Glomerular endothelial cell (primary cell): ENCODE measurements around the gene SLC5A6. TPM values are rescaled to one million over a fixed set of nuclear protein-coding genes. Genes with fewer than 3 reads are reported as not detected.
"Not testable (repeated sequence)": the region's sequence is repeated elsewhere in the genome, so short reads cannot be mapped to it uniquely, and the experiment has no call there.

ENCODE experiments used
- DNase-seq: peaks from one replicate; pipeline ENCODE4 v3.0.0-alpha.2; 2011; ENCODE audit warnings: low read depth, low spot score; ENCODE audit errors: extremely low read depth
- total RNA-seq: library from RNA; depleted of rRNA; stranded (reverse); fragments of >200 nt; gene quantifications from 2 replicates; pipeline ENCODE4 v1.2.3, GENCODE V29; 2015

Gene SLC5A6
- total RNA-seq, 1 donor from 2014 or later, result 24.6 TPM

DNA sequence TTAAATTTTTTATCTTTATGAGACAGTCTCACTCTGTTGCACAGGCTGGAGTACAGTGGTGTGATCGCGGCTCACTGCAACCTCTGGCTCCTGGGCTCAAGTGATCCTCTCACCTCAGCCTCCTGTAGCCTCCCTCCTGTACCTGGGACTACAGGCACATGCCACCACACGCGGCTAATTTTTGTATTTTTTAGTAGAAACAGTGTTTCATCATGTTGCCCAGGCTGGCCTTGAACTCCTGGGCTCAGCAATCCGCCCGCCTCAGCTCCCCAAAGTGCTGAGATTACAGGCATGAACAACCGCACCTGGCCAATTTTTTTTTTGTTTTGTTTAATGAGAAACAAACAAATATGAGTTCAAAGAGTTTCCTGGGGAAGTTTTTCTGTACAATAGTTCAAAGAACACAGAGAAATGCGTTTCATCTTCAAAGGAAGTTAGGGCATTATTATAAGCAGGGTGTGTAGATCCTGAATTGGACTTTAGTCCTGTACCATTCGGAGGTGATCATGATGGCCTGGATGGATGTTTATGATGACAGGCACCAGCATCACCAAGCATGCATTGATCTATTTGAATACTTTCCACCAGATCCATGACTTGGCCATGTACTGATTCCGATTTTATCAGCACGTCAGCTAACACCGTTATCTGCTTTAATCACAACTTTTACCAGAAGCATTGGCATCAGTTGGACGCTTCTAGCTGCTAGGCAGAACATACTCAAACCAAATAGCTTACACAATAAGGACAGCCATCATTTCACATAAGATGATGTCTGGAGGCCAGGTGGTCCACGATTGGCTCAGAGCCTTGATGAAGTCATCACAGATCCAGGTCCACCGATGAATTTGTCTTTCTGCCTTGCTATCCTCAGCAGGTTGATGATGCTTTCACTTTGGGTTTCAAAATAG lies 34.4 kb downstream of the SLC5A6 start:
- no peak for DNase-seq

DNA sequence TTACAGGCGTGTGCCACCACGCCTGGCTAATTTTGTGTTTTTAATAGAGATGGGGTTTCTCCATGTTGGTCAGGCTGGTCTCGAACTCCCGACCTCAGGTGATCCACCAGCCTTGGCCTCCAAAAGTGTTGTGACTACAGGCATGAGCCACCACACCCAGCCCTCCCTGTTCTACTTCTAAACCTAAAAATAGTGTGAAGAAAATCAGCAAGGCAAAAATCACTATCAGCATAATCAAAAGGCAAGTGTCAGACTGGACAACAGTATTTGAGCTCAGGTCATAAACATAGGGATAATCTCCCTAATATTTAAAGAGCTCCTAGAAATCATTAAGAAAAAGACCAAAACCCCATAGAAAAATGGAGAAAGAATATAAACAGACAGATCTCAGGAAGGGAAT lies 36.3 kb downstream of the SLC5A6 start:
- not testable (repeated sequence) for DNase-seq

DNA sequence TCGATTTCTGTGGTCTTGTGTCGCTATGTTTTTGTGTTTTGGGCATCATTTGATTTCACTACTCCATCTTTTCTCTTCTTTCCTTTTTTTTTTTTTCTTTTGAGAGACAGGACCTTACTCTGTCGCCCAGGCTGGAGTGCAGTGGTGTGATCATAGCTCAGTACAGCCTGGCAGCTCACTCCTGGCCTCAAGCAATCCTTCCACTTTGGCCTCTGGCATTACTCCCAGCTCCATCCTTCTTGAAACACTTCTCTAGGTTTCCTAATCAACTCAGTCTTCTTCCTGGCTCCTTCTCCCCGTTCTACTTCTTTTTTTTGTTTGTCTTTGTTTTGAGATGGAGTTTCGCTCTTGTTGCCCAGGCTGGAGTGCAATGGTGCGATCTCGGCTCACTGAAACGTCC lies 36.7 kb downstream of the SLC5A6 start:
- no peak for DNase-seq

DNA sequence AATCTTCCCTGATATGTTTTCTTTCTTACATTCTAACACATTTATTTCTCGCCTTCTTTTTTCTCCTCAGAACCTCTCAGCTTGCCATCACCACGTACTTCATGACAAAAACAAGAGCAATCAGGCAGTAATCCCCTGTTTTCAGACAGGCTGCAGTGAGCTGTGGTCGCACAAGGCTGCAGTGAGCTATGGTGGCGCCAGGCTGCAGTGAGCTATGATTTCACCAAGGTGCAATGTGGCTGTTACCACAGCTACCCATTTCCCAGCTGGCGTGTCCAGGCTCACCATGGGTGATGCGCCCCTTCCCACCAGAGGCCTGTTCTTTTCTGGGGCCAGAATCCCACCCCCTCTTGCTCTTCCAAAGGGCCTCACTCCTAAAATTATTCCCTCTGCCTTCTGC lies 37.4 kb downstream of the SLC5A6 start:
- no peak for DNase-seq

DNA sequence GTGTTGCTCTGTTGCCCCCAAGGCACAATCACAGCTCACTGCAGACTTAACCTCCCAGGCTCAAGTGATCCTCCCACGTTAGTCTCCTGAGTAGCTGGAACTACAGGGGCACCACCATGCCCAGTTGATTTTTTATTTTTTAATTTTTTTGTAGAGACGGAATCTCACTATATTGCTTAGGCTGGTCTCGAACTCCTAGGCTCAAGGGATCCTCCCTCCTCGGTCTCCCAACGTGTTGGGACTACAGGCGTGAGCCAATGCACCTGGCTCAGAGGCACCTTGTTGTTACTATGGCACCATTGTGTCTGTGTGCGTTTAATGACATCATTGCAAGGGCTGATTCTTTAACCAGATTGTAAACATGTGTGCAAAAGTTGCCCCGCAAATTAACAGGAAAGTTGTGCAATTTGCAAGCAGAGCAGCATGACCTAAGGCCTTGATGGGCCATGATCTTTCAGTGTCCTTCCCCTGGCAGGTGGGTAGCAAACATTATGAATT lies 40.7 kb downstream of the SLC5A6 start:
- DNase-seq, result no peak

DNA sequence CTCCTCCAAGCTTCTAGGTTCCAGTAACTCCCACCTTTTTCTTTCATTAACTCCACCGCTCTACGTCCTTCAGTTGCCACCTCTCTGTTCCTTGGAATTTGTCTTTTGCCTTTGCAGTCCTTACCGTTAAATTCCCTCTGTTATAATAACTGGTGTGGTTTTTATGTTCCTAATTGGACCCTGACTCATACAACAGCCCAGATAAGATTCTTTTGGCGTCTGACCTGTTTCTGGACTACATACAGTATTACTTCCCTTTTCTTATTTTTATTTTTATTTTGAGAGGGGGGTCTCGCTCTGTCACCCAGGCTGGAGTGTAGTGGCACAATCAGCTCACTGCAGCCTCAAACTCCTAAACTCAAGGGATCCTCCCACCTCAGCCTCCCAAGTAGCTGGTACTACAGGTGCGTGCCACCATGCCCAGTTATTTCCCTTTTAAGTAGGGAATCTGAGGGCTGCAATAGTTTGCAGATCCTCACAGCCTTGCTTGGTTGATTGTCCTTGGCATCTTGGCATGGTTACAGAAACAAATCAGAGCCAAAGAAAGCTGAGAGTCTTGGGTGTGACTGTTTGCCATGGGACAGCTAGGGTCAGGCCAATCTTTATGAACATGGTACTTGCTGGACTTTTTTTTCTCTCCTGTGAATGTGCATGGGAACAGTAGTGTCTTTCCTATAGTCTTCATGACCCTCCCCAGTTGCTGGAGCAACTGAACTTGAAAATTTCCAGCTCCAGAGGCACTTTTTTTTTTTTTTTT lies 41.3 kb downstream of the SLC5A6 start:
- no peak for DNase-seq

DNA sequence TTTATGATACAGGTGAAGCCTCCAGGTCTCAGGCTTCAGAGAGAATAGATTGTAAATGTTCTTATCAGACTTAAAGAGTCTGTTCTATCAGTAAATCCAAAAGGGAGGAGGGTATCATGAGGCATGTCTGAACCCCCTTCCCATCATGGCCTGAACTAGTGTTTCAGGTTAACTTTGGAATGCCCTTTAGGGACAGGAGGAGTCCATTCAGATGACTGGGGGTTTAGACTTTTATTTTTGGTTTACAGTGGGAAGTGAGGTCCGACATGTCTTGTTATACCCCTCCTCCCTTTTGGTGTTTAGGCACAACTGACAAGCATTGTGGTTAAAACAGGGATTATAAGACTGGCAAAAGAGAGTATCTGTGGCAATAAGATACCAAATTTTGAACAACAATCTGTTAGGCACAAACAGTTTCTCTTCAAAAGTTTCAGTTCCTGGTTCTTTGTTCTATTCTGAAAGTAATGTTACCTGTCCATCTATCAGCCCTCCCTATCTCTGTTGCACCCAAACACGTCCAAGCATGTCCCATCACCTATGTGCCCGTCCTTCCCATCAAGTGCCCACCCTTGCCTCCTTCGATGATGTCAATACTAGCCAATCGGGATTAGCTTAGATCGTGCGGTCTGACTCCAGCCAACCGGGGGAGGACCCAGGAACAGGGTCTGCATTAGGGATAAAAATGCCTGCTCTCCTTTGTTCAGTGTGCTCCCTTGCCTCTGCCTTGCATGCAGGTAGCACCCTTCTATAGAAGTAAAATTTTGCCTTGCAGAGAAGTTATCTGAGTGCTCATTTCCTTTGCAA lies 46.9 kb downstream of the SLC5A6 start:
- no peak for DNase-seq

DNA sequence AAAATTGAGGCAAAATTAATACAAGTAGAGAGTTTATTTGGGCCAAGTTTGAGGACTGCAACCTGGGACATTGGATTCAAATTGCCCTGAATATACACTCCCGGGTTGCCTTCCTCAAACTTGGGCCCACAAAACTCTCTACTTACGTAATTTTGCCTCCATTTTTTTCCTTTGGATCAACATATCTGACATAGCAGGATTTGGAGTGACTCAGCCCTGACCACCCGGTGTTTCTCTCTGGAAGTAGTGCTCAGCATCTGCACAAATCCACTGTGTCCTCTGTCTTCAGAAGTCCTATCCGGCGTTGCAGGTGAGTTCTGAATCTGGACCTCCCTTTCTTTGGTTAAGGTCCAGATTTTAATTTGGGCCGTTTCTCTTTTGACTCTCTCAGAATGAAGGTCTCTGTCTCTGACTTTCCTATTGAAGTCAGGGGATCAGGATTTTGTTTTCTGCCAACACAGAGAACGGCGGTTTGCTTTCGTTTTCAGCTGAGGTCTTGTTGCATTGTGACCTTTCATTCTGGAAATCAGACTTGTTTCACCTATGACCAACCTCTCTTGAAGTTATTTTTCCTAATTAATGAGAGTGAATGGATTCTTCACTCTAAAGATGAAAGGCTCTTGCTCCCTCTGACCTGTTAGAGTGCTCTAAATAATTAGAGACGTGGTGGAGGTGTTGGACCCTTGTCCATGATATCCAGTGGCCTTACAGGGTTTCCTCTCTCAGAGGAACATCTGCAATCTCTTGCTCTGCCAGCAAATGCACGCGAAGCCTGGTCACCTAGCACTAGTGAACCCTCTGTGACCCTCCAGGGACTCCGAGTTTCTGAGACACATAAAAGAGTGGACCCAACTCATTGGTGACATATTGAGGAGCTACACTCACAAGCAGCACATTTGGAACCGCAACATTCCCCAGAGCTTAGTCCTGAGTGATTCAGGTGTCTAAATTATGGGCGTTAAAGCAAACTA lies 49.6 kb downstream of the SLC5A6 start:
- no peak for DNase-seq

DNA sequence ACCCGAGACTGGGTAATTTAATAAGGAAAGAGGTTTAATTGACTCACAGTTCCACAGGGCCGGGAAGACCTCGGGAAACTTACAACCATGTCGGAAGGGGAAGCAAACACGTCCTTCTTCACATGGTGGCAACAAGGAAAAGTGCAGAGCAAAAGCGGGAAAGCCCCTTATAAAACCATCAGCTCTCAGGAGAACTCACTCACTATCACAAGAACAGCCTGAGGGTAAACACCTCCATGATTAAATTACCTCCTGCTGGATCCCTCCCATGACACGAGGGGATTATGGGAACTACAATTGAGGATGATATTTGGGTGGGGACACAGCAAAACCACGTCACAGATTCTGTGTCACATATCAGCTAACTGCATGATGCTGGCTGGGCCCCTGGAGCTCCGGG lies 51.9 kb downstream of the SLC5A6 start:
- no peak for DNase-seq

DNA sequence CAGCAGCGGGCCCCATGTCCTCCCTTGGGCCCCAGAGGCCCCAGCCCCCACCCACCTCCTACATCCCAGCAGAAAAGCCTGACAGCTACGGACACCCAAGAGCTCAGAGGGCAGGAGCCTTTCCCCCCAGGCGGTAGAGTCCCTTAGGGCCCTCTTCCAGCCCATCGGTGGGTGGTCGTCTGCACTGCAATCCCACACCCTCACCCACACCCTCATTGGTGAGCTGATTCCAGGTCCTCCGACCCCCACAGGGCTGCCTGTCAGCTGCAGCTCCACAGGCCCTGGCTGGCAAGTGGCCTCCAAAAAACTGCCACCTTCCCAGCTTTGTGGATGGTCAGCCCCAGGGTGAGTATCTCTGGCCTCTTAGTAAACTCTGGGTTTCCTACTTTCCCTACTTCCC lies 52.8 kb downstream of the SLC5A6 start:
- DNase-seq, result no peak

DNA sequence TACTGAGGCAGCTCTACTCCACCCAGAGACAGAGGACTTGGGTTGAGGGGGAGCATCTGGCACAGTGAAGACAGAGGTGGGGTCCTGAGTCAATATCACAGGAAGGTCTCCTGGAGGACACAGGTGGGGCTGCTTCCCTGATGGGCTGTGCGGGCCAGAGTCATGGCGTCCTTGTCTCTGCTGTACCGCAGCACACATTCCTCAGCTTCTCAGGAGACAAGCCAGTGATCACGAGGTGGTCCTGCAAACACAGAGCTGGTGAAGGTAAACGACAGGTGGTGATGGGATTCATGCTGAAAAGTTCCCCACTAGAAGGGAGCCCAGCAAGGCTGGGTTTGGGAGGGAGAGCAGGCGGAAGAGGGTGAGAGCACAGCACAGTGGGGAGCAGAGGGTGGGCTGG lies 53.6 kb downstream of the SLC5A6 start:
- no peak for DNase-seq

DNA sequence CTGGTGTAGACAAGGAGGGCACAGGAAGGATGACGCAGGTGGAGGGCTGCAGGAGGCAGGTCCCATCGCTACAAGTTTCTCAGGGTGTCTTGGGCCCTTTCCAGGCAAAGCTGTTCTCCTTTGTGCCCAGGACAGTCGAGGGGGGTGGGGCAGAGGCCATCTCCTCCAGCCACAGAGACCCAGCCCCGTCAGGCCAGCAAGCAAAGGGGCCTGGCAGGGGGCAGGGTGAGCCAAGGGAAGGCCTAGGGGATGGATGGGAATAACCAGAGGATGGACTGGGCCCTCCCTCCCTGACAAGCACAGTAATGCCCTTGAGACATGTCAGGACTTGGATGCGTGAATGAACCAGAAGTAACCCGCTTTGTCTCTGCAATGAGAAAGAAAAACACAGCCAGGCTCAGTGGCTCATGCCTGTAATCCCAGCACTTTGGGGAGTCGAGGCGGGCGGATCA lies 57.0 kb downstream of the SLC5A6 start:
- no peak for DNase-seq

DNA sequence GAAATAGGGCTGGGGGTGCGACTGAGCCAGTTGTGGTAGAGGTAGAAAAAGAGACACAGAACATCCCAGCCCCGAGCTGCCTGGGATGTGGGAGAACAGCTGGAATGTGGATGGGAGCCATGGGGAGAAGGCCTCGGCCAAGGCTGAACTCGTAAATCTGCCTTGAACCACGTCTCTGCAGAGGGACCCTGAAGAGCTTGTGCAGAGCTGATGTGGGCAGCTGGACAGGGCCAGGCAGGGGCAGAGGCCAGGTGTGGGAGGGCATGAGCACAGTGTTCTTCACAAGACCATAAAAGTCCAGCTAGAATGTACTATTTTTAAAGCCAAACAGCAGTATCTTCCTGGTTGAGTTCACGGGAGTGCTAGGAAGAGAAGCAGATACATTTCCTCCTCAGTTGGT lies 57.6 kb downstream of the SLC5A6 start:
- DNase-seq, result no peak

DNA sequence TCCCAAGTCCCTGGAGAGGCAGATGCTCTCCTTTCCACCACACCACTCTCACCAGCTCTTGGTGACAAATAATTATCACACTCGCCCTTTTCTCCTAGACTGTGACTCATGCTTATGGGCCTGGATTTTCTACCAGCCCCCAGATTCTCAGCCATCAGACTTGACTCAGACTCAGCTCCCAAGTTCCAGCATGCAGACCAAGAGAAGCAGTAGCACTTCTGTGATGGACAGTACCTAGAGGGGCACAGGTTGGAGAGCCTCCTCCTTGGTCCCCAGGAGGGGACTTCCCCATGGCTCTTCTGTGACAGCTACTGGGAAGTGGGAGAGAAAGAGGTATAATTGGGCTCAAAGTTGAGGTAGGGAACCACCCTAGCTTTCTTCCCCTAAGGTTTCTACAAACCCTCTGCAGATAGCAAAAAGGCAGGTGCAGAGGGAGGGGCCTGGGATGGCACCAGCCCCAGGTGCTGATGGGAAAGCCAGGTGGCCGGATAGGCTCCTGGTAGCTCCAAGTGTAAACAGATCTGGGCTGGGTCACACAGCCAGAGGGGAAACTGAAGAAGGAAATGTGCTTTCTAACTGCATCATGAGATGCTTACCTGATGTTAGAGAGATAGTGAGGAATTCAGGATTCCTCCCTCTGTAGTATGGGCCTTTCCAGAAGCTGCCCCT lies 59.1 kb downstream of the SLC5A6 start:
- no peak for DNase-seq

DNA sequence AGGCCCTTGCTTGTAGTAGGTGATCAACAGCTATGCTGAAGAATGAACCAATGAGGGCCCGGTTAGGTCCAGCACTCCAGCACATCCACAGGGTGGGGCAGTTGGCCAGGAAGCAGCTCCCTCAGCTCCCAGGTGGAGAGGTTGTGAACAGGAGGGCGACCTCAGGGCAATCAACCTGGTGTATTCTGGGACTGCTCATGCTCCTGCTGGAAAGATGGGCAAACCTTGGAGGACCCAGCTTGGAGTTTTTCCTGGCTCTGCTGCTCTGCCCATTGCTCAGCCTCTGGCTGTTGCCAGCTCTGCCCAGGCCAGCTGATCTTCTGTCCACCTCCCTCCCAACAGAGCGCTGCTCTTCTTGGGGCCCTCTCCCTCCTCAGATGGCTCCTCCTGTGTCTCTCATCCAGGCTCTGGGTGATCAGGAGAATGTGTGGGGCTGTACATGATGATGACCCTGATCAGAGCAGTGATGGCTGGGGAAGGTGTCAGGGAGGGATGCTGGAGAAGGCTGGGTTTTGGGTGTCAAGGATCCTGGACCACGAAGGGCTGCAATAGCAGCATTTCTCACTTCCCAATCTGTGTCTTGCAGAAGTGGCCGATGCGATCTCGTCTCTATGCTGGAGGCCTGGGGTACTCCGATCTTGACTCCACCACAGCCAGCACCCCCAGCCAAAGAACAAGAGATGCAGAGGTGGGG lies 59.8 kb downstream of the SLC5A6 start:
- no peak for DNase-seq

DNA sequence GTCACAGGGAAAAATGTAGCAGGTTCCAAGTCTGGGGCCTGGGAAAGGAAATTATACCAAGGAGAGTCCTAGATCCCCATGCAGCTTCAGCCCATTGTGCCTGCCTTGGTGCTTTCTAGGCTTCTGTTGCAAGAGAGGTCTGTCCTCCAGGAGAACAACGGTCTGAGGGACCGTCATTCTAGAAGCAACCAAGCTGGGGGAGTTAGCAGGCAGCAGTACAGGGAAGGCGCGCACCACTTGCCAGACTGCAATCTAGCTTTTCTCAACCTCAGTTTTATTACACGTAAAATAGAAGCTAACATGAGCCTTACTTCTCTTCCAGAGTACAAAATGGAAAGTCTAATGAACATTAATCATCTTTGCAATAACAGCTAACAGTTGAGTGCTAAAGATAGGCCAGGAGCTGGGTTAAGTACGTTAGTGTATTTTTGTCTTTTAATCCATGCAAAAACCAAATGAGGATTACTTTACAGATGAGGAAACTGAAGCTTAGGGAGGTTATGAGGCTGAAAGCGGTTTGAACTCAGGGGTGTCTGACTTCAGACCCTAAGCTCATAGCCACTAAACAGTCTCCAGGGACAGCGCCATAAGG lies 61.3 kb downstream of the SLC5A6 start:
- DNase-seq, result no peak
